Measurements from ENCODE around the gene GTF2H1.

DNA sequence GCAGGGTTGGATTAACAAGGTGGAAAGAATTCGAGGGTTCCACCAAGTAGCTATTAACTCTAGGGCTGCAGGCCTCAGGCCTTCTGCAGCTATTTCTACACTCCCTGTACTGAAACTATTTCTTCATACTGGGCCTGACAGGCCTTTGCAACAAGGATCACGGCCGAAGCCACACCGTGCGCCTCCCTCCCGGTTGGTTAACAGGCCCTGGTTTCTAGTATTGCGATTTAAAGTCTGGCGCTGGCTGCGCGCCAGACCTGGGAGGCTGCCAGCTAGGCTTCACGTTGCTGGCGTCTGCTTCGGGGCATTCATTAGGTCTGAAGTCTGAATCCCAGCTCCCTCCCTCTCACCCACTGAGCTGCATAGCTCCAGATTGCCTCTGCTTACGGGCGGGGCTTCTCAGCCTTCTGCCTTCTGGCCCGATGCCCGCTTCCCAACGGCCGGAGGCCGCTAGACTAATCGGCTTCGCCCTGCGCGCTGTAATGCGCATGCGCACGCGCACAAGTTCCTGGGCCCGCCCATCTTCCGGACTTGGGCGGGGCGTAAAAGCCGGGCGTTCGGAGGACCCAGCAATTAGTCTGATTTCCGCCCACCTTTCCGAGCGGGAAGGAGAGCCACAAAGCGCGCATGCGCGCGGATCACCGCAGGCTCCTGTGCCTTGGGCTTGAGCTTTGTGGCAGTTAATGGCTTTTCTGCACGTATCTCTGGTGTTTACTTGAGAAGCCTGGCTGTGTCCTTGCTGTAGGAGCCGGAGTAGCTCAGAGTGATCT lies 73.6 kb downstream of the GTF2H1 start:
- TF ChIP-seq, protein P1, sequence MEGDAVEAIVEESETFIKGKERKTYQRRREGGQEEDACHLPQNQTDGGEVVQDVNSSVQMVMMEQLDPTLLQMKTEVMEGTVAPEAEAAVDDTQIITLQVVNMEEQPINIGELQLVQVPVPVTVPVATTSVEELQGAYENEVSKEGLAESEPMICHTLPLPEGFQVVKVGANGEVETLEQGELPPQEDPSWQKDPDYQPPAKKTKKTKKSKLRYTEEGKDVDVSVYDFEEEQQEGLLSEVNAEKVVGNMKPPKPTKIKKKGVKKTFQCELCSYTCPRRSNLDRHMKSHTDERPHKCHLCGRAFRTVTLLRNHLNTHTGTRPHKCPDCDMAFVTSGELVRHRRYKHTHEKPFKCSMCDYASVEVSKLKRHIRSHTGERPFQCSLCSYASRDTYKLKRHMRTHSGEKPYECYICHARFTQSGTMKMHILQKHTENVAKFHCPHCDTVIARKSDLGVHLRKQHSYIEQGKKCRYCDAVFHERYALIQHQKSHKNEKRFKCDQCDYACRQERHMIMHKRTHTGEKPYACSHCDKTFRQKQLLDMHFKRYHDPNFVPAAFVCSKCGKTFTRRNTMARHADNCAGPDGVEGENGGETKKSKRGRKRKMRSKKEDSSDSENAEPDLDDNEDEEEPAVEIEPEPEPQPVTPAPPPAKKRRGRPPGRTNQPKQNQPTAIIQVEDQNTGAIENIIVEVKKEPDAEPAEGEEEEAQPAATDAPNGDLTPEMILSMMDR (IDR thresholded peaks at IDR 0.05; ENCODE audit: insufficient read depth, low read depth, low read length): no peak
- no peak for TF ChIP-seq EZH2 (IDR thresholded peaks at IDR 0.05; ENCODE audit: insufficient read depth, low read length)

Data from astrocyte (in vitro differentiated cells and primary cell).